Lung (tissue), 12 donors: Measurements from ENCODE around the gene SMARCD3. TPM values are rescaled to one million over a fixed set of nuclear protein-coding genes. Genes with fewer than 3 reads are reported as not detected.

ENCODE experiments used
- ATAC-seq: fragments of 200-7000 bp; cut with Tn5 transposase; one replicate; pipeline ENCODE4 v1.9.1; 2020; ENCODE audit warnings: moderate number of reproducible peaks; ENCODE audit not compliant: insufficient read depth, low FRiP score
- DNase-seq, 3 donors: peaks; one replicate each; pipeline ENCODE4 v3.0.0-alpha.2; 2013 to 2017
- H3K27ac ChIP-seq, 2 donors: one replicate each; pipeline ENCODE4 v1.5.1; 2013; ENCODE audit warnings: mild to moderate bottlenecking in 2 of 2, moderate library complexity in 2 of 2, control low read depth in 1 of 2, inconsistent platforms in 1 of 2, low read depth in 1 of 2, low read length in 1 of 2
- H3K27me3 ChIP-seq, 3 donors: one replicate each; pipeline ENCODE4 v1.5.1; 2013; ENCODE audit warnings: low read length in 2 of 3; ENCODE audit not compliant: control insufficient read depth in 3 of 3, insufficient read depth in 3 of 3
- H3K36me3 ChIP-seq, 4 donors: one replicate each; pipeline ENCODE4 v1.5.1; 2013; ENCODE audit warnings: low read length in 4 of 4, mild to moderate bottlenecking in 1 of 4, moderate library complexity in 1 of 4; ENCODE audit not compliant: control insufficient read depth in 4 of 4, insufficient read depth in 4 of 4
- H3K4me1 ChIP-seq, 5 donors: one replicate each; pipeline ENCODE4 v1.5.1; 2013; ENCODE audit warnings: low read length in 5 of 5, mild to moderate bottlenecking in 2 of 5, moderate library complexity in 1 of 5; ENCODE audit not compliant: control insufficient read depth in 5 of 5, insufficient read depth in 5 of 5
- H3K4me3 ChIP-seq: one replicate; pipeline ENCODE4 v1.5.1; 2013; ENCODE audit warnings: mild to moderate bottlenecking, control low read depth, moderate library complexity
- H3K9ac ChIP-seq, 2 donors: one replicate each; pipeline ENCODE4 v1.5.1; 2013; ENCODE audit warnings: low read length in 2 of 2, control low read depth in 1 of 2; ENCODE audit not compliant: insufficient read depth in 1 of 2
- H3K9me3 ChIP-seq, 4 donors: one replicate each; pipeline ENCODE4 v1.5.1; 2013; ENCODE audit warnings: low read length in 3 of 4, mild to moderate bottlenecking in 1 of 4, moderate library complexity in 1 of 4; ENCODE audit not compliant: control insufficient read depth in 4 of 4, insufficient read depth in 3 of 4
- CTCF ChIP-seq: IDR thresholded peaks from 2 replicates; pipeline ENCODE4 v1.5.1; 2012; ENCODE audit warnings: mild to moderate bottlenecking; ENCODE audit errors: control extremely low read depth, extremely low read depth
- WGBS, 2 donors: extraction: QIAGEN DNeasy Blood & Tissue Kit; methylation state at CpG; one replicate each; pipeline ENCODE4 v1.1.7; 2013; 5-methylcytosine and 5-hydroxymethylcytosine counted together
- polyA plus RNA-seq, 2 donors: library from polyadenylated mRNA; stranded (reverse); fragments of 200-250 nt; gene quantifications; one replicate each; pipeline ENCODE4 v1.2.1, GENCODE V29; 2013
- total RNA-seq, 2 donors: library from RNA; depleted of rRNA in 1 of 2; stranded (reverse); fragments of >200 nt in 1 of 2; gene quantifications; one replicate each; pipeline ENCODE4 v1.2.1, GENCODE V29; 2014 to 2021
- donor health status: control.
- donor health status: control.
- donor health status: Bipolar disorder and iron deficiency.
- donor health status: healthy.
- donor health status: DM: yes; HTN: yes; CAD: no.

The SMARCD3 gene
- total and polyA plus RNA-seq, 4 donors = 37.5 to 70.9 (median 51.4) TPM

- H3K27me3 ChIP-seq = no peaks in the 10 kb centered on the region
- H3K36me3 ChIP-seq = peaks cover 5 to 52% (median 9%) of the 10 kb centered on the region in 4 donors
- peaks cover 0 to 11% (median 4%) of the 10 kb centered on the region in 5 donors for H3K4me1 ChIP-seq
- TF ChIP-seq CTCF = no peak
- ATAC-seq = no peak
- WGBS, 2 donors = 93 to 97% methylated on average over 28 of the region's 28 CpGs
- peak in 1 of 3 donors; percentile 8 for DNase-seq
- H3K9ac ChIP-seq = no peak overlapping the region
- no peaks in the 10 kb centered on the region for H3K9me3 ChIP-seq
- no peak overlapping the region for H3K4me3 ChIP-seq
- H3K27ac ChIP-seq = no peak overlapping the region
These were observed 13.3 kb downstream of the SMARCD3 start for GRCh38 chr7:151235091-151235787.

DNA sequence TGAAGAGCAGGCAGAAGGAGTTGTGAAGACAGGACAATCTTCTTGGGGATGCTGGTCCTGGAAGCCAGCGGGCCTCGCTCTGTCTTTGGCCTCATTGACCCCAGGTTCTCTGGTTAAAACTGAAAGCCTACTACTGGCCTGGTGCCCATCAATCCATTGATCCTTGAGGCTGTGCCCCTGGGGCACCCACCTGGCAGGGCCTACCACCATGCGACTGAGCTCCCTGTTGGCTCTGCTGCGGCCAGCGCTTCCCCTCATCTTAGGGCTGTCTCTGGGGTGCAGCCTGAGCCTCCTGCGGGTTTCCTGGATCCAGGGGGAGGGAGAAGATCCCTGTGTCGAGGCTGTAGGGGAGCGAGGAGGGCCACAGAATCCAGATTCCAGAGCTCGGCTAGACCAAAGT lies 14.7 kb downstream of the SMARCD3 start:
- Histone ChIP-seq H3K4me1 (peaks cover 0 to 11% (median 4%) of the 10 kb centered on the region in 5 donors), H3K9ac (no peak overlapping the region), H3K36me3 (peaks cover 0 to 39% (median 7%) of the 10 kb centered on the region in 4 donors), H3K27me3 (no peaks in the 10 kb centered on the region), H3K4me3 (no peak overlapping the region), H3K9me3 (no peaks in the 10 kb centered on the region), H3K27ac (no peak overlapping the region)
- WGBS, 2 donors = 75 to 87% methylated on average over 9 of the region's 9 CpGs
- no peak for TF ChIP-seq CTCF
- DNase-seq (no peak), ATAC-seq (no peak)

DNA sequence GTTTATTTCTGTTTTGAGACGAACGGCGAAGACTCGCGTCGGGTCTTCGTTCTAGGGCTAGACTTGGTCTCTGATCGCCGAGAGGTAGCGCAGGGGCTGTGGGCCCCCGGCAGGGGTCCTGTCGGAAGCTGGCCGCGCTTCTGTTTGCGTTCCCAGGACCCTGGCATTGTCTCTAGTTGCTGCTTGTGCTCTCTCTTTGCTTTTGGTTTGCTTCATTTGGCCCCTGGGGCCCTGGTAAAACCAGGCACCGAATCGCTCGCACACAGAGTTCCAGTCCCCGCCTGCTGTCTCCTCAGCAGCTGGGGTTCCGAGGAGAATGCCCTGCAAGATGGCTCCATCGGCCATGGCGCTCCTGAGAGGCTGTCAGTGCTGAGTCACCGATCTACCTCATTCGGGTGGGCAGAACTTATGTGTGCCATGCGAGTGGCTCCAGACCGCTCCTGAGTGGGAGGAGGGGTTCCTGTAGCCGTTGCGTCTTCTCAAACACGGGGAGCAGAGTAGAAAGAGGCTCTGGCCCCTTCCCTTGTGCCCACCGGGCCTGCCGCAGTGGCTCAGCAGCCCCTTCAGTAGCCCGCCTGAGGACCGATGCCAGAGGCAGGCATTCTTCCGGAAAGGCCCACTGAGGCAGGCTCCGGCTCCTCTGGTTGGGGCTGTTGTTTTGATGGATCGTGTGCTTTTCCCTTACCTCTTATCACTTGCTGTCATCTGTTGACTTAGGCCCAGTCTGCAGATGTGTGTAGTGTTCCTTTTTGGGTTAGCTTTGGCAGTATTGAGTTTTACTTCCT lies 15.4 kb downstream of the SMARCD3 start:
- H3K4me3 ChIP-seq = peak overlapping the region; percentile 98
- DNase-seq (peak in 1 of 3 donors; percentile 16), ATAC-seq (peak; percentile 64)
- H3K27ac ChIP-seq = peak overlapping the region; percentile 82 to 87
- H3K4me1 ChIP-seq = peaks cover 0 to 13% (median 4%) of the 10 kb centered on the region in 5 donors
- peaks cover 0 to 33% (median 5%) of the 10 kb centered on the region in 4 donors for H3K36me3 ChIP-seq
- no peak for TF ChIP-seq CTCF
- no peaks in the 10 kb centered on the region for H3K27me3 ChIP-seq
- 3 to 5% methylated on average over 36 of the region's 36 CpGs for WGBS, 2 donors
- peak overlapping the region; percentile 37 to 46 for H3K9ac ChIP-seq
- H3K9me3 ChIP-seq = no peaks in the 10 kb centered on the region
